ENCODE results near the gene MTHFD2. TPM values are rescaled to one million over a fixed set of nuclear protein-coding genes. Genes with fewer than 3 reads are reported as not detected.
"Not testable (repeated sequence)": the region's sequence is repeated elsewhere in the genome, so short reads cannot be mapped to it uniquely, and the experiment has no call there.

MTHFD2 gene
- total RNA-seq, 1 donor from 2014 or later, result 57.0 TPM

DNA sequence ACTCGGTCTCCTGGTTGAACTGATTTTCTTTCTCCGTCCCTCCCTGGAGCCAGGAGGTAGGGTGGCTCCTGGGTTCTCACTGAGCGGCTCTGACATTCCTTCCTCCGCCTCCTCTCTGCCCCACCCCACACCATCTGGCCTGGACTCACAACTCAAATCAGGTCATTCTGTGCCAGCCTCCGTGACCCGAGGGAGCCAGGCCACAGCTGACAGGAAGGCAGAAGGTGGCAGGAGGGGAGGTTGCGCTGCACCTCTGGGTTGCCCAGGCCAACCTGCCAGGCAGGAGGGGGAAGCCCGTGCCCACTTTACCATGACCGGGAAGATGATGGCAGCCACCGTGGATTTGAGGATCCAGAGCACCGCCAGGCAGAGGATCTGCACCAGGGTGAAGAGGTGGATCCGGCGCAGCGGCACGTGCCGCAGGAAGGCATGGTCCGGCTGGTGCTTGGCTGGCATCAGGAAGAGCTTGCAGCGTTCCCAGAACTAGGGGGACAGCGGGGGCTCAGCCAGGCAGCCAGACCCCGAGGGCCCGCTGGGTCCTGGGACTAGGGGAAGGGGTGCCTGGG, 28.3 kb downstream of the MTHFD2 start:
- no peak for DNase-seq (ENCODE audit: low read depth)
- TF ChIP-seq, protein P1, sequence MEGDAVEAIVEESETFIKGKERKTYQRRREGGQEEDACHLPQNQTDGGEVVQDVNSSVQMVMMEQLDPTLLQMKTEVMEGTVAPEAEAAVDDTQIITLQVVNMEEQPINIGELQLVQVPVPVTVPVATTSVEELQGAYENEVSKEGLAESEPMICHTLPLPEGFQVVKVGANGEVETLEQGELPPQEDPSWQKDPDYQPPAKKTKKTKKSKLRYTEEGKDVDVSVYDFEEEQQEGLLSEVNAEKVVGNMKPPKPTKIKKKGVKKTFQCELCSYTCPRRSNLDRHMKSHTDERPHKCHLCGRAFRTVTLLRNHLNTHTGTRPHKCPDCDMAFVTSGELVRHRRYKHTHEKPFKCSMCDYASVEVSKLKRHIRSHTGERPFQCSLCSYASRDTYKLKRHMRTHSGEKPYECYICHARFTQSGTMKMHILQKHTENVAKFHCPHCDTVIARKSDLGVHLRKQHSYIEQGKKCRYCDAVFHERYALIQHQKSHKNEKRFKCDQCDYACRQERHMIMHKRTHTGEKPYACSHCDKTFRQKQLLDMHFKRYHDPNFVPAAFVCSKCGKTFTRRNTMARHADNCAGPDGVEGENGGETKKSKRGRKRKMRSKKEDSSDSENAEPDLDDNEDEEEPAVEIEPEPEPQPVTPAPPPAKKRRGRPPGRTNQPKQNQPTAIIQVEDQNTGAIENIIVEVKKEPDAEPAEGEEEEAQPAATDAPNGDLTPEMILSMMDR (conservative IDR thresholded peaks at IDR 0.05; ENCODE audit: low read depth, low read length), result no peak
- no peak overlapping the region for H3K4me3 ChIP-seq (ENCODE audit: low read depth, low read length)

DNA sequence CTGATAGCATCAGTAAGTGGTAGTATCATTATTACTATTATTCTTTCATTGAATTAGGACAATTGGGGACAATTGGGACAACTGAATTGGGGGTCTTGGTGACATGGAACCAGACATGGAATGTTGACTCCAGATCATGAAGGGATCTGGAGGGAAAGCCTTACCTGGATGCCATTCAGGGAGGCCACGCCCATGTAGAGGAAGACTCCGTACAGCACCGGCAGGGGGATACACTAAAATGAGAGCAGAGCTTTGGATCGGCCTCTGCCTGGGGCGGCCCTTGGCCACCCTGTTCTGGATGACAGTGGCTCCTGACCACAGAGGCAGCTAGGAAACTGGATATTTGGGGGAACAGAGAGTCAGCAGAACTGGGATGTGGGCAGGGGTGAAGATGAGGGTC, 29.2 kb downstream of the MTHFD2 start:
- DNase-seq (ENCODE audit: low read depth), result no peak
- no peak overlapping the region for H3K4me3 ChIP-seq (ENCODE audit: low read depth, low read length)
- TF ChIP-seq, protein P1 (conservative IDR thresholded peaks at IDR 0.05; ENCODE audit: low read depth, low read length), result no peak

DNA sequence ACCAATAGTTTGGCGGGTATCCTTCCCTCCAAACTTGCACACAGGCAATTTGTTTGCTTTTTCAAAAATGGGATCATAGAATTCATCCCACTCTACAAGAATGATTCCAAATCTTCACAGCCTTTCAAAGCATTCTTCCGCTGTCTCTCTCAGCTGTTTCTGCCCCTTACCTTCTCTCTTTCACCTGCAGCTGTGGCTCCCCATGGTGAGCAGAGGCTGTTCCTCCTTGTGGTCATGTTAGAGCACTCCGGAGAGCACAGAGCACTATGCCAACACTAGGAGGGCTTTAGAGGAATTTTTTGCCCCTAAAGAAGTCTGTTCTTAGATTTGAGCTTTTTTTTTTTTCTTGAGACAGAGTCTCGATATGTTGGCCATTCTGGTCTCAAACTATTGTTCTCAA, 30.4 kb downstream of the MTHFD2 start:
- TF ChIP-seq, protein P1 (conservative IDR thresholded peaks at IDR 0.05; ENCODE audit: low read depth, low read length), result no peak
- H3K4me3 ChIP-seq (ENCODE audit: low read depth, low read length), result no peak overlapping the region
- no peak for DNase-seq (ENCODE audit: low read depth)

DNA sequence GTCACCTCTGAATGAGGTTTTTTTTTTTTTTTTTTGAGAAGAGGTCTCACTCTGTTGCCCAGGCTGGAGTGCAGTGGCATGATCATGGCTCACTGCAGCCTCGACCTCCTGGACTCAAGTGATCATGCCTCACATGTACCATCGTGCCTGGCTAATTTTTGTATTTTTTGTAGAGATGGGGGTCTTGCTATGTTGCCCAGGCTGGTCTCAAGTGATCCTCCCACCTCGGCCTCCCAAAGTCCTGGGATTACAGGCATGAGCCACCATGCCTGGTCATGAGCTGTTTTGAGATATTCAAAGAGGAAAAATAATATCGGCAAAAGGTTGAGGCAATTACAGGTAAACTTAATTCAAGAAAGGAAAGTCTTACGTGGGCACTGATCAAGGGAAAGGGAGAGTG, 31.4 kb downstream of the MTHFD2 start:
- not testable (repeated sequence) for DNase-seq (ENCODE audit: low read depth); H3K4me3 ChIP-seq (ENCODE audit: low read depth, low read length)

DNA sequence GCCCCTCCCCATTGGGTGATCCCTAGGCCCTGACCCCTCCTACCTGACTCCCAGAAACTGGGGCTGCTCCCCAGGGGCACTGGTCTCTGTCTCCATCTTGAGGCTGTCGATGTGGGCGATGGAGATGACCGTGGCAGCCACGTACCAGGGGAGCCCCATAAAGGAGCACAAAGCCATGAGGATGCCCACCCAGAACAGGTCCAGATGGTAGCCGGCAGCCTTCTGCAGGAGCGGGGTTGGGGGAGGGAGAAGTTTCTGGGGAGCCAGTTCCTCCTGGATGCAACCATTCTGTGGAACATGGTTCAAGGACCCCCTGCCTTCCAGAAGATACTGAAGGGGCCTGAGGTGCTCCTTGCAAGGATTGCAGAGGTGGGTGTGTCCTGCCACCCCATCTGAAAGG, 34.0 kb downstream of the MTHFD2 start:
- DNase-seq (ENCODE audit: low read depth), result no peak
- H3K4me3 ChIP-seq (ENCODE audit: low read depth, low read length), result no peak overlapping the region
- TF ChIP-seq, protein P1 (conservative IDR thresholded peaks at IDR 0.05; ENCODE audit: low read depth, low read length), result no peak

DNA sequence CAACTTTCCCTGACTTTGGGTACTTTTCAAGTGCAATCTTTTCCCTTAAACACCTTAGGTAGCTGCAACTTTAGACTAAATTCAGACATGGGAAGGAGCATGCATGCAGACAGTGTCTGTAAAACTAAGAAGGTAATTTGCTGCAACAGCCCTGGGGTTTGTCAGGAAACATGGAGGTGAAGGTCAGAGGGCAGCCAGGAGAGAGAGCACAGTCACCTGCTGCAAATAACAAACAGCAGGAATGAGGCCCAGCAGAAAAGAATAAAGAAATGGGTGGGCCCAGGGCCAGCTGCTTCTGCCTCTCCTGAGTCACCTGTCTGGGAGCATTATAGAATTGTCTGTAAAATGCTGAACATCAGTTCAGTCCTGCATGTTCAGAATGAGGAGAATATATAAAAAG, 35.2 kb downstream of the MTHFD2 start:
- H3K4me3 ChIP-seq (ENCODE audit: low read depth, low read length), result no peak overlapping the region
- DNase-seq (ENCODE audit: low read depth), result no peak
- TF ChIP-seq, protein P1 (conservative IDR thresholded peaks at IDR 0.05; ENCODE audit: low read depth, low read length), result no peak

DNA sequence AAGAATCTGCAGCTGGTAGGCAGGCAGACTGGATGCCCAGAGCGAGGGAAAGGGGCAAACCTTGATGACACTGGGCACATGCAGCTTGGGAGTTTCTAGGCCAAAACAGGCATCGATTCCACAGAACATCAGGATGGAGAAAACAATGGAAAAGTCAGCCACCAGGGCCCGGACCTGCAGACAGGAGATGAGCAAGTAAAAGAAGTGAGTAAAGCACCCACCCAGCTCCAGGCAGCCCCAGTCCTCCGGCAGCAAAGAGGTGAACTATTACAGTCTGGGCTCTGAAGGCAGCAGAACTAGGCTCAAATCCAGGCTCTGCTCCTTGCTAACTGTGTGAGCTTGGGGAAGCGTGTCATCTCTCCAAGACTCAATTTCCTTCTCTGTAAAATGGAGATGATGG, 36.6 kb downstream of the MTHFD2 start:
- TF ChIP-seq, protein P1 (conservative IDR thresholded peaks at IDR 0.05; ENCODE audit: low read depth, low read length), result no peak
- H3K4me3 ChIP-seq (ENCODE audit: low read depth, low read length), result no peak overlapping the region
- no peak for DNase-seq (ENCODE audit: low read depth)
